HG02973 (cell line): ENCODE results near the gene SLC5A1.

Experiments used
- ATAC-seq: cut with Tn5 transposase; IDR thresholded peaks from one replicate; pipeline ENCODE4 v1.9.1; 2021; ENCODE audit warnings: moderate library complexity; ENCODE audit not compliant: unreplicated experiment

Gene SLC5A1

GRCh38 chr22:32042924-32043323 lies at the start of gene SLC5A1:
Gene SLC5A1 (plus strand): TSS chr22:32043261. CDS start chr22:32043282, 21 bp downstream.
- no peak for ATAC-seq

GRCh38 chr22:31995046-31995445 lies 48.0 kb upstream of the SLC5A1 start:
- ATAC-seq = no peak

- ATAC-seq = no peak
Observed at GRCh38 chr22:31995807-31996206, 47.3 kb upstream of the SLC5A1 start.

GRCh38 chr22:31998784-31999385 lies 44.2 kb upstream of the SLC5A1 start:
- no peak for ATAC-seq

GRCh38 chr22:32000181-32000580 lies 42.9 kb upstream of the SLC5A1 start:
- ATAC-seq = no peak

- no peak for ATAC-seq
Observed at GRCh38 chr22:32005453-32005852, 37.6 kb upstream of the SLC5A1 start.

- ATAC-seq = no peak
Observed at GRCh38 chr22:32013200-32013599, 29.9 kb upstream of the SLC5A1 start.

- no peak for ATAC-seq
Observed at GRCh38 chr22:32016081-32016480, 27.0 kb upstream of the SLC5A1 start.

- ATAC-seq = no peak
Observed at GRCh38 chr22:32018056-32018455, 25.0 kb upstream of the SLC5A1 start.

GRCh38 chr22:32020117-32020516 lies 22.9 kb upstream of the SLC5A1 start:
- ATAC-seq = no peak

- no peak for ATAC-seq
Observed at GRCh38 chr22:32021716-32022115, 21.3 kb upstream of the SLC5A1 start.

- no peak for ATAC-seq
Observed at GRCh38 chr22:32023251-32023827, 19.7 kb upstream of the SLC5A1 start.

GRCh38 chr22:32024796-32025195 lies 18.3 kb upstream of the SLC5A1 start:
- no peak for ATAC-seq

- no peak for ATAC-seq
Observed at GRCh38 chr22:32030518-32031247, 12.4 kb upstream of the SLC5A1 start.

- no peak for ATAC-seq
Observed at GRCh38 chr22:32031466-32031865, 11.6 kb upstream of the SLC5A1 start.

- no peak for ATAC-seq
Observed at GRCh38 chr22:32034275-32034674, 8.8 kb upstream of the SLC5A1 start.

GRCh38 chr22:32037236-32037635 lies 5.8 kb upstream of the SLC5A1 start:
- ATAC-seq = no peak

- no peak for ATAC-seq
Observed at GRCh38 chr22:32040324-32040904, 2.6 kb upstream of the SLC5A1 start.

GRCh38 chr22:32043391-32043790 lies 330 bp downstream of the SLC5A1 start:
- no peak for ATAC-seq

- ATAC-seq = no peak
Observed at GRCh38 chr22:32044477-32044876, 1.4 kb downstream of the SLC5A1 start.

- no peak for ATAC-seq
Observed at GRCh38 chr22:32044913-32045312, 1.9 kb downstream of the SLC5A1 start.

GRCh38 chr22:32048069-32048468 lies 5.0 kb downstream of the SLC5A1 start:
- ATAC-seq = no peak
